Pulmonary artery endothelial cell (primary cell): ENCODE results near the gene ANKRD13B. TPM values are rescaled to one million over a fixed set of nuclear protein-coding genes. Genes with fewer than 3 reads are reported as not detected.
"Not testable (repeated sequence)": the region's sequence is repeated elsewhere in the genome, so short reads cannot be mapped to it uniquely, and the experiment has no call there.

ENCODE experiments used
- DNase-seq: peaks from one replicate; pipeline ENCODE4 v3.0.0-alpha.2; 2011; ENCODE audit warnings: low read depth, low spot score
- total RNA-seq: library from RNA; depleted of rRNA; stranded (reverse); fragments of >200 nt; gene quantifications from 2 replicates; pipeline ENCODE4 v1.2.3, GENCODE V29; 2014

ANKRD13B gene
- total RNA-seq, 1 donor from 2014 or later = 12.3 TPM

- DNase-seq = peak; percentile 89
Measured at GRCh38 chr17:29640981-29641642, 48.2 kb downstream of the ANKRD13B start.

- no peak for DNase-seq
Measured at GRCh38 chr17:29642171-29642611, 49.3 kb downstream of the ANKRD13B start.

- DNase-seq = no peak
Measured at GRCh38 chr17:29643817-29644160, 50.9 kb downstream of the ANKRD13B start.

- no peak for DNase-seq
Measured at GRCh38 chr17:29645515-29646051, 52.7 kb downstream of the ANKRD13B start.

- no peak for DNase-seq
Measured at GRCh38 chr17:29648005-29648404, 55.1 kb downstream of the ANKRD13B start.

- no peak for DNase-seq
Measured at GRCh38 chr17:29649359-29649758, 56.4 kb downstream of the ANKRD13B start.

GRCh38 chr17:29650396-29650795 is 57.5 kb downstream of the ANKRD13B start:
- no peak for DNase-seq

- DNase-seq = not testable (repeated sequence)
Measured at GRCh38 chr17:29651913-29652312, 59.0 kb downstream of the ANKRD13B start.

GRCh38 chr17:29652976-29653375 is 60.0 kb downstream of the ANKRD13B start:
- no peak for DNase-seq

- DNase-seq = no peak
Measured at GRCh38 chr17:29653995-29654714, 61.2 kb downstream of the ANKRD13B start.

- no peak for DNase-seq
Measured at GRCh38 chr17:29655323-29655722, 62.4 kb downstream of the ANKRD13B start.

GRCh38 chr17:29659155-29659554 is 66.2 kb downstream of the ANKRD13B start:
- DNase-seq = no peak

- no peak for DNase-seq
Measured at GRCh38 chr17:29661213-29661612, 68.3 kb downstream of the ANKRD13B start.

GRCh38 chr17:29663155-29663554 is 70.2 kb downstream of the ANKRD13B start:
- no peak for DNase-seq

Other genes starting within 250 kb of the ANKRD13B start
- gene TAOK1, start 202.8 kb upstream of the ANKRD13B start, total RNA-seq = 54.0 and 62.6 TPM in 2 replicates
- 7.1 and 9.1 TPM in 2 replicates for gene ABHD15, start 26.1 kb upstream of the ANKRD13B start, total RNA-seq
- gene TP53I13, start 24.4 kb upstream of the ANKRD13B start, total RNA-seq = 32.2 and 40.9 TPM in 2 replicates
- gene GIT1, start 3.5 kb upstream of the ANKRD13B start, total RNA-seq = 44.8 and 53.9 TPM in 2 replicates
- gene CORO6, start 29.8 kb downstream of the ANKRD13B start, total RNA-seq = 1.3 and 3.4 TPM in 2 replicates